ENCODE measurements around the gene BCO2.

The BCO2 gene

GRCh38 chr11:112223754-112224532 lies 48.6 kb downstream of the BCO2 start:
- TF ChIP-seq CTCF (IDR thresholded peaks at IDR 0.05; ENCODE audit: low read depth, low read length), result no peak
- no peak overlapping the region for H3K4me3 ChIP-seq (ENCODE audit: low read depth, low read length)

GRCh38 chr11:112225753-112226061 lies 50.4 kb downstream of the BCO2 start:
- no peak for TF ChIP-seq CTCF (IDR thresholded peaks at IDR 0.05; ENCODE audit: low read depth, low read length)
- peak overlapping the region; percentile 76 for H3K4me3 ChIP-seq (ENCODE audit: low read depth, low read length)

- no peak for TF ChIP-seq CTCF (IDR thresholded peaks at IDR 0.05; ENCODE audit: low read depth, low read length)
- peak within 1 kb of the TSS; percentile 76 for H3K4me3 ChIP-seq (ENCODE audit: low read depth, low read length)
These were observed 50.9 kb downstream of the BCO2 start, which contains the start of gene PTS for GRCh38 chr11:112226062-112226830. TSS of gene PTS (plus strand) at chr11:112226428. CDS start at chr11:112226444, 16 bp downstream.

- H3K4me3 ChIP-seq (ENCODE audit: low read depth, low read length), result peak overlapping the region; percentile 76
- no peak for TF ChIP-seq CTCF (IDR thresholded peaks at IDR 0.05; ENCODE audit: low read depth, low read length)
These were observed 51.6 kb downstream of the BCO2 start for GRCh38 chr11:112226831-112227401.

GRCh38 chr11:112227471-112227870 lies 52.2 kb downstream of the BCO2 start:
- peak overlapping the region; percentile 76 for H3K4me3 ChIP-seq (ENCODE audit: low read depth, low read length)
- TF ChIP-seq CTCF (IDR thresholded peaks at IDR 0.05; ENCODE audit: low read depth, low read length), result no peak

- no peak overlapping the region for H3K4me3 ChIP-seq (ENCODE audit: low read depth, low read length)
- no peak for TF ChIP-seq CTCF (IDR thresholded peaks at IDR 0.05; ENCODE audit: low read depth, low read length)
These were observed 53.4 kb downstream of the BCO2 start for GRCh38 chr11:112228706-112229105.

GRCh38 chr11:112229159-112229558 lies 53.8 kb downstream of the BCO2 start:
- H3K4me3 ChIP-seq (ENCODE audit: low read depth, low read length), result no peak overlapping the region
- TF ChIP-seq CTCF (IDR thresholded peaks at IDR 0.05; ENCODE audit: low read depth, low read length), result no peak

Data from WI38 (cell line).